ENCODE results near the gene ALAD.
"Not testable (repeated sequence)": the region's sequence is repeated elsewhere in the genome, so short reads cannot be mapped to it uniquely, and the experiment has no call there.

ALAD gene

DNA sequence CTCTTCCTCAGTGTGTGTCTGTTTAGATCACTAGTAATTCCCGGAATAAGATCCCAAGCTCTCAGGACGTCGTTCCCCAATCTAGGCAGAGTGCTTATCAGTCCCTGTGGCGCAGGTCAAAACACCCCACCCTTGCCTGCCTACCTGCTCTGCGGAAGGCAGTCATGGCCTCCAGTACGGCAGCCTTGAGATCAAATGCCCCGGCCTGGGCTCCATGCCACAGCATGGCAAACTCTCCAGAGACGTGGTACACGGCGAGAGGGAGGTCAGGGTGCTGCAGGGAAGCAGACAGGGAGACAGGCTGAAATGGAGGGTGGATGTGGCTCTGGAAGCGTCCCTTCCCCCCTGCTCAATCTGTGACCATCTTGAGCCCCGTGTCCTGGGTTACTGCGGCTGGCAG lies 12.3 kb downstream of the ALAD start:
- Mint-ChIP-seq H3K9me3 (no peaks in the 10 kb centered on the region), H3K4me3 (no peak overlapping the region), H3K4me1 (ENCODE audit: low read depth) (no peaks in the 10 kb centered on the region), H3K36me3 (ENCODE audit: low read depth) (peaks cover 11% of the 10 kb centered on the region), H3K27ac (no peak overlapping the region), H3K27me3 (no peaks in the 10 kb centered on the region)

DNA sequence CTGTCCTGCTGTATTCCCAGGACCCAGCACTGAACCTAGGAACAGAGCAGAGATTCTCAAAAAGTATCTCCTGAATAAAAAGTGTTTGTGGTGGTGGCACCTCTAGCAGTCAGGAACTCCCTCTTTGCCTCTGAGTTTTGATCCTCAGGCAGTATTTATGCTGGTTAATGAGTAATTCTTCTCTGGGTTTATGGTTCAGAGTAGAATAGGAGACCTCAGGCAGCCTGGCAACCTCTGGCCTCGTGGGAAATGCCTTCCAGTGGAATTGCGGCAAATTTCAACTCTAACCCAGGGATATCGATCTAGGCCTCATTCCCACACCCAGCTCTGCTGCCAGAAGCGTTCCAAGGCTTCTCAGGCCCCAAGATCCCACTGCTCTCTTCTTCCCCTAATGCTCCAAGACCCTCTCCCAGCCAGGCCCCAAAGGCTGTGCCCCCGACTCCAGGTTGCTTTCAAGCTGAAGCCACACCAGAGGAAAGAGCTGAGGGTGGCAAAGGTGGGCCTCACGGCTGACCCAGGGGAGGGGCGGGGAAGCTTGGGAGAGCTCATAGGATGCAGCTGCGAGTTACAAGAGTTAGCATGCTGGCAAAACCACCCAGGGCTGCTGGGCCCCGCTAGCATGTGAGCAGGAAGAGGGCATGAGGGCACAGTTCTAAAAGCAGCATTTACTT lies 13.4 kb downstream of the ALAD start:
- Mint-ChIP-seq H3K4me1 (ENCODE audit: low read depth) (no peaks in the 10 kb centered on the region), H3K4me3 (no peak overlapping the region), H3K36me3 (ENCODE audit: low read depth) (peaks cover 11% of the 10 kb centered on the region), H3K27me3 (no peaks in the 10 kb centered on the region), H3K9me3 (no peaks in the 10 kb centered on the region), H3K27ac (no peak overlapping the region)

DNA sequence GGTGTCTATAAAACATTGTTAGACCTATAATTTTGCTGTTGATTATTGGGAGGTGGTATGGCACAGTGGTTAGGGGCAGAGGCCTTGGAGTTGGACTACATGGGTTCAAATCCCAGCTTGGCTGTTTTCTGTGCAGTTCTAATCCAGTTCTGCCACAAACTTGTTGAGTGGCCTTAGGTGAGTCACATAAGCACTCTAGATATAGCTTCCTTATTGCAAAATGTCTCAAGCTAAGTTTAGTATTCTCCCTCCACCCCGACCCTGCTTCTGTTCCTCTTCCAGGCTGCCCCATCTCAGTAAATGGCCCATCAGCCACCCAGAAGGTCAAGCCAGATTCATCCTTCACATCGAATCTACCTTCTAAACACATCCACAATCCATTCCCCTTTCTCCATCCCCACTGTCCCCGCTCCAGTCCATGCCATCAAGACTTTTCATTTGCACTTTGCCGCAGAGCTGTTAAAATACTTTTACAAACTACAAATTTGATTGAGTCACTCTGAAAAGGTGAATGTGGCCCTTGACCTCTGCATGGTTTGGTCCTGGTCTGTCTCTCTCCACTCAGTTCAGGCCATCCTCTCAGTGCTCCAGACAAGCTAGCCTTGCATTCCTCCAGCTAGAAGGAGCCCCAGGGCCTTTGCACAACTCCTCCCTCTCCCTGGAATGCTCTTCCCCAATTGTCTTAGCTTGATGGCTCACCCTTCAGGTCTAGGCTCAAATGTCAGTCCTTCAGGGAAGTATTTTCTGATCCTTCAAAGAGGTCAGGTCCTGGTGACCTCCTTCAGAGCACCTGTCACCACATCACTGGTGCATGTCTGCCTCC lies 14.3 kb downstream of the ALAD start:
- H3K4me3 Mint-ChIP-seq = no peak overlapping the region
- no peaks in the 10 kb centered on the region for H3K4me1 Mint-ChIP-seq (ENCODE audit: low read depth)
- no peaks in the 10 kb centered on the region for H3K27me3 Mint-ChIP-seq
- no peak overlapping the region for H3K27ac Mint-ChIP-seq
- peaks cover 11% of the 10 kb centered on the region for H3K36me3 Mint-ChIP-seq (ENCODE audit: low read depth)
- H3K9me3 Mint-ChIP-seq = no peaks in the 10 kb centered on the region

DNA sequence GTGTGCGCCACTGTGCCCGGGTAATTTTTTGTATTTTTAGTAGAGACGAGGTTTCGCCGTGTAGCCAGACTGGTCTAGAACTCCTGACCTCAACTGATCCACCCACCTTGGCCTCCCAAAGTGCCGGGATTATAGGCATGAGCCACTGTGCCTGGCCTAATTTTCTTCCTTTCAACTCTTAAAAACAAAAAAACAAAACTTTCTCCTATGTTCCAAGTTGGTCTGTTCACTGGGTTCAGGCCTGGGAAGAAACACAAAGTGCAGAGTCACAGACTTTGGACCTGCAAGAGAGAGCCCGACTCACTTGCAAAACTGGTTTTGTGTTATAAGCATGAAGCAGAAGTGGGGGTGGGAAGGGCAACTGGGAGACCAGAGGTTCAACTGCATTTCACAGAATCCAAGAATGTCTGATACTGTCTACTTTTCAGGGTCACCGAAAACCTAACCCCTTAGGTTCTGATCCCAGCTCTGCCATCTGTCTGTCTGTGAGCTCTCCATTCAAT lies 19.1 kb downstream of the ALAD start:
- H3K9me3 Mint-ChIP-seq = no peaks in the 10 kb centered on the region
- no peak overlapping the region for H3K4me3 Mint-ChIP-seq
- no peak overlapping the region for H3K27ac Mint-ChIP-seq
- no peaks in the 10 kb centered on the region for H3K27me3 Mint-ChIP-seq
- no peaks in the 10 kb centered on the region for H3K4me1 Mint-ChIP-seq (ENCODE audit: low read depth)
- H3K36me3 Mint-ChIP-seq (ENCODE audit: low read depth) = no peaks in the 10 kb centered on the region

DNA sequence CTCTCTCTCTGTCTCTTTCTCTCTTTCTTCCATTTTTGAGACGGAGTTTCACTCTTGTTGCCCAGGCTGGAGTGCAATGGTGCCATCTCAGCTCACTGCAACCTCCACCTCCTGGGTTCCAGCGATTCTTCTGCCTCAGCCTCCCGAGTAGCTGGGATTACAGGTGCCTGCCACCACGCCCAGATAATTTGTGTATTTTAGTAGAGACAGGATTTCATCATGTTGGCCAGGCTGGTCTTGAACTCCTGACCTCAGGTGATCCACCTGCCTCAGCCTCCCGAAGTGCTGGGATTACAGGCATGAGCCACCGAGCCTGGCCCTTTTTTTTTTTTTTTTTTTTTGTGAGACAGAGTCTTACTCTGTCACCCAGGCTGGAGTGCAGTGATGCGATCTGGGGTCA lies 19.6 kb downstream of the ALAD start:
- H3K27me3 Mint-ChIP-seq; H3K9me3 Mint-ChIP-seq; H3K4me1 Mint-ChIP-seq (ENCODE audit: low read depth); H3K36me3 Mint-ChIP-seq (ENCODE audit: low read depth); H3K27ac Mint-ChIP-seq; H3K4me3 Mint-ChIP-seq: not testable (repeated sequence)

DNA sequence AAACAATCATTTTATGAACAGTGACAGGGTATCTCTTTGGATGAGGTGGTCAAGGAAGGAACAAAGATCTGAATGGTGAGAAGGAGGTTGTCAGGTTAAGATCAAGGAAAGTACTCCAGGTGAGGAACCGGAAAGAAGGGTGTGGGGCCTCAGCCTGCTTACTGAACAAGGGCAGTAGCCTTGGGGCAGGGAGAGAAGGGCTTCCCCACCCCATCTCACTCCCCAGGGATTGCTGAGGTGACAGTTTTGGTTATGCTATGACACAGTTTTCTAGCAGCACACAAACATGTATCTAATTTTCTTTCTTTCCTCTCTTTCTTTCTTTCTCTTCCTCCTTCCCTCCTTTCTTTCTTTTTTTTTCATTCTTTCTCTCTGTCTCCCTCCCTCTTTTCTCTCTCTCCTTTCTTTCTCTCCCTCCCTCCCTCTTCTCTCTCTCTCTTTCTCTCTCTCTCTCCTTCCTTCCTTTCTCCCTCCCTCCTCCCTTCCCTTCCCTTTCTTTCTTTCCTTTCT lies 20.2 kb downstream of the ALAD start:
- no peaks in the 10 kb centered on the region for H3K4me1 Mint-ChIP-seq (ENCODE audit: low read depth)
- no peak overlapping the region for H3K4me3 Mint-ChIP-seq
- H3K27ac Mint-ChIP-seq = peak overlapping the region; percentile 26
- no peaks in the 10 kb centered on the region for H3K36me3 Mint-ChIP-seq (ENCODE audit: low read depth)
- no peaks in the 10 kb centered on the region for H3K9me3 Mint-ChIP-seq
- no peaks in the 10 kb centered on the region for H3K27me3 Mint-ChIP-seq

DNA sequence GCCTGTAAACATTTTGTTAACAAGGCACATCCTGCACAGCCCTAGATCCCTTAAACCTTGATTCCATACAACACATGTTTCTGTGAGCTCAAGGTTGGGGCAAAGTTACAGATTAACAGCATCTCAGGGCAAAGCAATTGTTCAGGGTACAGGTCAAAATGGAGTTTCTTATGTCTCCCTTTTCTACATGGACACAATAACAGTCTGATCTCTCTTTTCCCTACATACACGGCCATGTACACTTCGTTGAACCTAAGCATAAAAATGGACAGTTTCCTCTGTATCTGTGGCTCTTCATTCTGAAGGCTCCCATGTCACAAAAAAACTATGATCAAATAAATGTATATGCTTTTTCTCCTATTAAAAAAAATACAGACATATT lies 21.3 kb downstream of the ALAD start:
- not testable (repeated sequence) for H3K27me3 Mint-ChIP-seq; H3K4me1 Mint-ChIP-seq (ENCODE audit: low read depth); H3K27ac Mint-ChIP-seq; H3K4me3 Mint-ChIP-seq; H3K36me3 Mint-ChIP-seq (ENCODE audit: low read depth); H3K9me3 Mint-ChIP-seq

DNA sequence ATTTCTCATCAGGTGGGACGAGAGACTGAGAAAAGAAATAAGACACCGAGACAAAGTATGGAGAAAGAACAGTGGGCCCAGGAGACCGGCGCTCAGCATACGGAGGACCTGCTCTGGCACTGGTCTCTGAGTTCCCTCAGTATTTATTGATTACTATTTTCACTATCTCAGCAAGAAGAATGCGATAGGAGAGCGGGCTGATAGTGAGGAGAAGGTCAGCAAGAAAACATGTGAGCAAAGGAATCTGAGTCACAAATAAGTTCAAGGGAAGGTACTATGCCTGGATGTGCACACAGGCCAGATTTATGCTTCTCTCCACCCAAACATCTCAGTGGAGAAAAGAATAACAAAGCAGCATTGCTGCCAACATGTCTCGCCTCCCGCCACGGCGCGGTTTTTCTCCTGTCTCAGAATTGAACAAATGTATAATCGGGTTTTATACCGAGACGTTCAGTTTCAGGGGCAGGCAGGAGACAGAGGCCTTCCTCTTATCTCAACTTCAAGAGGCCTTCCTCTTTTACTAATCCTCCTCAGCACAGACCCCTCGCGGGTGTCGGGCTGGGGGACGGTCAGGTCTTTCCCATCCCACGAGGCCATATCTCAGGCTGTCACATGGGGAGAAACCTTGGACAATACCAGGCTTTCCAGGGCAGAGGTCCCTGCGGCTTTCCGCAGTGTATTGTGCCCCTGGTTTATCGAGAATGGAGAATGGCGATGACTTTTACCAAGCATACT lies 21.8 kb downstream of the ALAD start:
- H3K9me3 Mint-ChIP-seq; H3K4me3 Mint-ChIP-seq; H3K36me3 Mint-ChIP-seq (ENCODE audit: low read depth); H3K27me3 Mint-ChIP-seq; H3K27ac Mint-ChIP-seq: not testable (repeated sequence)
- peaks cover 10% of the 10 kb centered on the region for H3K4me1 Mint-ChIP-seq (ENCODE audit: low read depth)

DNA sequence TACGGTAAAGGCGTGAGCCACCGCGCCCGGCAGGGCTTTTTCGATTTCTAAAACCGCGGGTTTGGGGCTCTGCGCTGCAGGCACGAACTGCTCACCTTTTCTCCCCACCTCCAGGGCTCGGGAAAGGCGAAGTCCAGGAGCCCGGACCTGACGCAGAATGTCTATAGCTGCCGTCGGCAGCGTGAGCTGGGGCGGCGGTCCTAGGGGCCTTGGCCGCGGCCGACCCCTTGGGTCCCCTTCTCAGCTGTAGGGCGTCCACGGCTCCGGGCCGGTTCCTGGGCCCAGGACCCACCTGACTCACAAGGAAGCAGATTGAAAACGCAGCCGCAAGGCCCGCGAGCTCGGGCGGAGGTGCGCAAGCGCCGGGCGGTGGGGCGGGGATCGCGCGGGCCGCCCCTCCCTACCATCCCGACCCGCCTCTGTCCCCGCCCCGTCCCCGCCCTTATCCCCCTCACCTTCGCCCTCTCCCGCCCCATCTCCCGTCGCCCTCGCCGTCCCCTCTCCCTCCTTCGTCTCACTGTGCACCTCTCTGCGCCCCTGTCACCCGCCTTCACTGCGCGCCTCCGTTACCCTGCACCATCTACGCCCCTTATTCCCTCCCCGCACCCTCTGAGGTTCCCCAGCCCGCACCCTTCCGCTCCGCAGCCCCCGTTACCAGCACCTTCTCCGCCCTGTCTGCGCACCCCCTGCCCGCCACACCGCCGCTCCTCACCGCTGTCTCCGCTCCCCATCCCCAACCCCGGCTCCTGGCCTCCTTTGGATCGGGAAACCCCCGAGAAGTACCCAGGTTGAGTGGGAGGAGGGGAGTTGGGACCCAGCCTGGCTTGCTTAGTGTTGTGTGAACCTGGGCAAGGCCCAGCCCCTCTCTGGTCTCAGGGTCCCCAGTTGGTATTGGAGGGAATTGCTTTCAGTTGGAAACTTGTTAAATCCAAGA lies 24.2 kb downstream of the ALAD start, which contains the start of gene HDHD3:
Gene HDHD3, minus strand, starts transcription at position 353 of the 934 bp plus-strand sequence. CDS start 2,632 bp downstream, outside the sequence.
- Mint-ChIP-seq H3K27me3 (peaks cover 7% of the 10 kb centered on the region), H3K36me3 (ENCODE audit: low read depth) (no peaks in the 10 kb centered on the region), H3K4me1 (ENCODE audit: low read depth) (peaks cover 10% of the 10 kb centered on the region), H3K4me3 (peak within 1 kb of the TSS; percentile 81), H3K9me3 (no peaks in the 10 kb centered on the region), H3K27ac (peak within 1 kb of the TSS; percentile 83)

DNA sequence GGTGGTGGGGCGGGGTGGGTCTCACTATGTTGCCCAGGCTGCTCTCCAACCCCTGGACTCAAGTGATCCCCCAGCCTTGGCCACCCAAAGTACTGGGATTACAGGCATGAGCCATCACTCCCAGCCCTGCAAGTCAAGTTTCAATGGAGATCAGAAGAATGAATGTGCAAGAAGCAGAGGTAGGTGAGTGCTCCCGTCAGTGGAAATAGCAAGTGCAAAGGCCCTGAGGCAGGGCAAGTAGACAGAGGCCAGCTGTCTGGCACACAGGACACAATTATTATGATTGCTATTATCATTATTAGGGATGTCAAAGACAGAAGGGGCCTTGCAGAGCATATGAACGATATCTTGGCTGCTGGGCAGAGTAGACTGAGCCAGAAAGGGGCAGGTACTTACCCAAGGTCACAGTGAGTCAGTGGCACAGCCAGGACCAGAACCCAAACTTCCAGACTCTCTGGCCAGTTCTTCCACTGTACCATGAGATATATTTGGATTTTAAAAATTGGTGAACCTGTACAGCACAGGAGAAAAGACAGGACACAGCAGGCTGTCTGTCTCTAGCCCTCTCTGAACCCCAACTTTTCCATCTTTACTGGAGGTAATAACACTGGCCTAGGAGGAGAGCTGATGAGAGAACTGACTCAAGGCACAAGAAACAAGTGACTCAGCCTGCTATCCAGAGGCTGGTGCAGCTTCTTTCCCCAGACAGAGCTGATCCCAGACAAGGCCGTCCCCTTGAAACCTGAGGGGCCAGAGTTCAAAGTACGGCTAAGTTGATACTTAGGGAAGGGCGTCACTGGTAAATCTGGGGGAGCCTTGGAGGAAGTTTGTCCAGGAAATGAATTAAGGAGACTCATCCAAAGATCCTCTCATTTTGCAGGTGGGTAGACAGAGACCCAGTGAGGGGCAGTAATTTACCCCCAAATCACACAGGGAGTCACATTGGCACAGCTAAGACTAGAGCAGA lies 25.7 kb downstream of the ALAD start:
- H3K36me3 Mint-ChIP-seq (ENCODE audit: low read depth) = no peaks in the 10 kb centered on the region
- H3K27ac Mint-ChIP-seq = peak overlapping the region; percentile 83
- H3K27me3 Mint-ChIP-seq = peaks cover 7% of the 10 kb centered on the region
- H3K4me1 Mint-ChIP-seq (ENCODE audit: low read depth) = peaks cover 10% of the 10 kb centered on the region
- H3K4me3 Mint-ChIP-seq = peak overlapping the region; percentile 81
- no peaks in the 10 kb centered on the region for H3K9me3 Mint-ChIP-seq

DNA sequence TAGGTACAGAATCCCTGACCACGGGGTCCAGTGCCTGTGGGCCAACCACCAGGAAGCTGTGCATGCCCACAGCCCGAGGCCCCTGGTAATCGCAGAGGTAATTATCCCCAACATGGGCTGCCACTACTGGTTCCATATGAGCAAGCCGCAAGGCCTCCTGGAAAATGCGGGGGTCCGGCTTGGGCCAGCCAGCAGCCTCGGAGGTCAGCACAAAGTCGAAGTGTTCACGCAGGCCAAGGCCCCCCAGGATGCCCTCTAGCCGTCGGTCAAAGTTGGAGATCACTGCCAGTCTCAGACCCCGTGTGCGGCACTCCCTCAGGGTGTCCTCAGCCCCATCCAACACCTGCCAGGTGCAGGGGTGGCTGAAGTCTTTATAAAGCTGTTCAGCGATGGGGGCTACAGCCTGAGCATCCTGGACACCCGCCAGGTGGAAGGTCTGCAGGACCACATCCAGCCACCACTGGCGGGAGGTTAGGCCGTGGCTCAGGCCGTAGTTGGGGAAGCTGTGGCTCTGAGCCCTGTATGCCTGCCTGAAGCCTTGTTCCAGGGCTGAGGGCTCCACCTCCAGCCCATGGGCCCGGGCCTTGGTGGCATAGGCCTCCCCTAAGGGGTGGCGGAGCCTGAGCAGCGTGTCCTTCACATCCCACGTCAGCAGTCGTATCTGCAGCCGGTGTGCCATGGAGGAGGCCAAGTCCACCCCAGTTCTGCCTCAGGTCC lies 27.2 kb downstream of the ALAD start:
- Mint-ChIP-seq H3K27me3 (peaks cover 7% of the 10 kb centered on the region), H3K36me3 (ENCODE audit: low read depth) (no peaks in the 10 kb centered on the region), H3K4me1 (ENCODE audit: low read depth) (peaks cover 10% of the 10 kb centered on the region), H3K4me3 (no peak overlapping the region), H3K27ac (no peak overlapping the region), H3K9me3 (no peaks in the 10 kb centered on the region)

DNA sequence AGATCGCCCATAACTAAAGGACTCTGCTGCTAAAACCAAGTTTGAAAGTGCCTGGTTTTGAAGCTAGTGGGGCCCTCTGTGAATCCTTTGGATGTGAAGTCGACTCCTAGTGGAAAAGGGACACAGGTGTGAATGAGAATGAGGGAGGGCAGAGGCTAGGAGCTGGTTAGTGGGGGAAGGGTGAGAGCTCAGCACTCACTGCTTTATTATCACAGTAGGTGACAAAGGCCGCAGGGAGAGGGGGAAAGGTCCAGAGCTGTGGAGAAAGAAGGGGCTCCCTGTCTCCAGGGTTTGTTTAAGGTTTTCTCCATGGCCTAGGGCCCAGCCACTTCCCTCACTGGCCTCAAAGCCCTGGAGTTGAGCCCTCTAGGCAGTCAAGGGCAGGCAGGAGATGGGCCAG lies 27.8 kb downstream of the ALAD start:
- H3K27ac Mint-ChIP-seq = no peak overlapping the region

DNA sequence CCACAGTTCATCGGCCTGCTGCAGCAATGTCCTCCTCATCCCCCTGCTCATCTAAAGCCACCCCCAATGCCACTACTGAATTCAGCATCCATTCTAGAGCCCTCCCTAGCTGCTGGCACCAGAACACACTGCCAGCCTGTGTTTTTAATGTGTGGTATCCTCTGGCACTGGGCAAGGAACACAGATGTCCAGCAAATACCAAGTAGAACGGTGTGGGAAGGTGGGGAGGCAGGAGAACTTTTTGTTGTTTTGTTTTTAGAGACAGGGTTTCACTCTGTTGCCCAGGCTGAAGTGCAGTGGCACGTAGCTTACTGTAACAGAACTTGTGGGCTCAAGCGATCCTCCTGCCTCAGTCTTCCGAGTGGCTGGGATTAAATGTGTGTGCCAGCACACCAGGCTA lies 29.0 kb downstream of the ALAD start:
- H3K4me3 Mint-ChIP-seq = no peak overlapping the region
- H3K4me1 Mint-ChIP-seq (ENCODE audit: low read depth) = peaks cover 10% of the 10 kb centered on the region
- H3K36me3 Mint-ChIP-seq (ENCODE audit: low read depth) = no peaks in the 10 kb centered on the region
- peaks cover 7% of the 10 kb centered on the region for H3K27me3 Mint-ChIP-seq
- H3K27ac Mint-ChIP-seq = no peak overlapping the region
- no peaks in the 10 kb centered on the region for H3K9me3 Mint-ChIP-seq

More for the DNA sequence above, 27.8 kb downstream of the ALAD start:
- no peaks in the 10 kb centered on the region for H3K9me3 Mint-ChIP-seq
- H3K4me3 Mint-ChIP-seq = no peak overlapping the region
- H3K36me3 Mint-ChIP-seq (ENCODE audit: low read depth) = no peaks in the 10 kb centered on the region
- H3K27me3 Mint-ChIP-seq = peaks cover 7% of the 10 kb centered on the region
- H3K4me1 Mint-ChIP-seq (ENCODE audit: low read depth) = peaks cover 10% of the 10 kb centered on the region

Data from stimulated activated naive CD8-positive, alpha-beta T cell treated with anti-CD3 and anti-CD28 coated beads, Interleukin-15, Interleukin-2, amounts not matched to agents 100 ng/mL and 50 ng/mL, for 24 hours (primary cell).